Measurements from ENCODE around the gene ATN1. TPM values are rescaled to one million over a fixed set of nuclear protein-coding genes. Genes with fewer than 3 reads are reported as not detected.

The ATN1 gene
- total and polyA plus RNA-seq, 3 donors from 2014 or later = 40.5 to 73.2 (median 63.4) TPM

GRCh38 chr12:6978611-6979011, 50.9 kb downstream of the ATN1 start:
- intact Hi-C loops (cut with DNase I; ENCODE audit: low total_unique reads) = no loop called here
- Histone ChIP-seq H3K4me3 (no peak overlapping the region), H3K27me3 (no peaks in the 10 kb centered on the region), H3K27ac (no peak overlapping the region), H3K9me3 (no peaks in the 10 kb centered on the region), H3K4me1 (no peaks in the 10 kb centered on the region), H3K36me3 (ENCODE audit: low read depth, missing control alignments) (no peaks in the 10 kb centered on the region)
- no peak for DNase-seq
- 77 to 92% methylated on average over 3 of the region's 3 CpGs for WGBS, 2 donors
- TF ChIP-seq CTCF (IDR thresholded peaks at IDR 0.05) (no peak), POLR2A (IDR thresholded peaks at IDR 0.05) (no peak)

- TF ChIP-seq CTCF (IDR thresholded peaks at IDR 0.05) = no peak
- no peak for TF ChIP-seq POLR2A (IDR thresholded peaks at IDR 0.05)
- Histone ChIP-seq H3K4me1 (no peaks in the 10 kb centered on the region), H3K9me3 (no peaks in the 10 kb centered on the region), H3K4me3 (no peak overlapping the region), H3K36me3 (ENCODE audit: low read depth, missing control alignments) (no peaks in the 10 kb centered on the region), H3K27me3 (no peaks in the 10 kb centered on the region), H3K27ac (no peak overlapping the region)
- no peak for DNase-seq
- intact Hi-C loops (cut with DNase I; ENCODE audit: low total_unique reads) = no loop called here
- WGBS, 2 donors = 83 to 94% methylated on average over 6 of the region's 6 CpGs
These were observed 51.3 kb downstream of the ATN1 start for GRCh38 chr12:6979021-6979420.

- Histone ChIP-seq H3K9me3 (no peaks in the 10 kb centered on the region), H3K36me3 (ENCODE audit: low read depth, missing control alignments) (no peaks in the 10 kb centered on the region), H3K4me1 (no peaks in the 10 kb centered on the region), H3K27ac (no peak overlapping the region), H3K27me3 (no peaks in the 10 kb centered on the region), H3K4me3 (no peak overlapping the region)
- DNase-seq = no peak
- TF ChIP-seq CTCF (IDR thresholded peaks at IDR 0.05) = no peak
- no peak for TF ChIP-seq POLR2A (IDR thresholded peaks at IDR 0.05)
- intact Hi-C loops (cut with DNase I; ENCODE audit: low total_unique reads) = no loop called here
- 84 to 86% methylated on average over 3 of the region's 3 CpGs for WGBS, 2 donors
These were observed 51.7 kb downstream of the ATN1 start for GRCh38 chr12:6979453-6979852.

- intact Hi-C loops (cut with DNase I; ENCODE audit: low total_unique reads) = no loop called here
- H3K4me3 ChIP-seq = no peak overlapping the region
- H3K36me3 ChIP-seq (ENCODE audit: low read depth, missing control alignments) = no peaks in the 10 kb centered on the region
- 84 to 98% methylated on average over 4 of the region's 4 CpGs for WGBS, 2 donors
- H3K27me3 ChIP-seq = no peaks in the 10 kb centered on the region
- H3K4me1 ChIP-seq = no peaks in the 10 kb centered on the region
- H3K27ac ChIP-seq = no peak overlapping the region
- DNase-seq = no peak
- H3K9me3 ChIP-seq = no peaks in the 10 kb centered on the region
- no peak for TF ChIP-seq POLR2A (IDR thresholded peaks at IDR 0.05)
- no peak for TF ChIP-seq CTCF (IDR thresholded peaks at IDR 0.05)
These were observed 52.3 kb downstream of the ATN1 start for GRCh38 chr12:6980075-6980474.

GRCh38 chr12:6980740-6981139, 53.0 kb downstream of the ATN1 start:
- Histone ChIP-seq H3K9me3 (no peaks in the 10 kb centered on the region), H3K4me1 (no peaks in the 10 kb centered on the region), H3K4me3 (no peak overlapping the region), H3K27me3 (no peaks in the 10 kb centered on the region), H3K36me3 (ENCODE audit: low read depth, missing control alignments) (no peaks in the 10 kb centered on the region), H3K27ac (no peak overlapping the region)
- TF ChIP-seq POLR2A (IDR thresholded peaks at IDR 0.05) (no peak), CTCF (IDR thresholded peaks at IDR 0.05) (no peak)
- intact Hi-C loops (cut with DNase I; ENCODE audit: low total_unique reads) = no loop called here
- no peak for DNase-seq
